WTC11 (cell line): ENCODE results near the gene LPP. TPM values are rescaled to one million over a fixed set of nuclear protein-coding genes. Genes with fewer than 3 reads are reported as not detected.

ENCODE experiments used
- ATAC-seq: fragments of 200-7000 bp; cut with Tn5 transposase; 2 replicates; pipeline ENCODE4 v1.10.0; 2021; ENCODE audit warnings: mild to moderate bottlenecking, moderate library complexity
- CTCF ChIA-PET: fragments of 300-600 bp; sonication (Branson Sonifier 250); formaldehyde crosslinking; loops from one replicate; lab custom pipeline; 2021; ENCODE audit warnings: antibody characterized with exemption; lab: Charles Lee
- POLR2A ChIA-PET: fragments of 350-600 bp; sonication (Branson Sonifier 250); formaldehyde crosslinking; loops from one replicate; lab custom pipeline; 2021; ENCODE audit warnings: antibody characterized with exemption; lab: Charles Lee
- DNase-seq: peaks from one replicate; pipeline ENCODE4 v3.0.0; 2021; ENCODE audit warnings: low spot score
- H3K27ac Mint-ChIP-seq: 2 replicates; pipeline ENCODE4 v1.8.0; 2021; ENCODE audit warnings: mixed read lengths
- H3K27me3 Mint-ChIP-seq: 2 replicates; pipeline ENCODE4 v1.8.0; 2021; ENCODE audit warnings: low read depth, mild to moderate bottlenecking, moderate library complexity, mixed read lengths
- H3K36me3 Mint-ChIP-seq: 2 replicates; pipeline ENCODE4 v1.8.0; 2021; ENCODE audit warnings: mixed read lengths
- H3K4me1 Mint-ChIP-seq: 2 replicates; pipeline ENCODE4 v1.8.0; 2022; ENCODE audit warnings: mixed read lengths
- H3K4me3 Mint-ChIP-seq: 2 replicates; pipeline ENCODE4 v1.8.0; 2021; ENCODE audit warnings: mild to moderate bottlenecking, moderate library complexity, mixed read lengths
- H3K9me3 Mint-ChIP-seq: 2 replicates; pipeline ENCODE4 v1.8.0; 2021; ENCODE audit warnings: mixed read lengths
- ATF1 ChIP-seq: sonication (generic); formaldehyde crosslinking; IDR thresholded peaks from 2 replicates; pipeline ENCODE4 v1.8.1; 2023; ENCODE audit warnings: mild to moderate bottlenecking, moderate library complexity, missing genetic modification reagents
- CREM ChIP-seq: sonication (generic); formaldehyde crosslinking; IDR thresholded peaks from 2 replicates; pipeline ENCODE4 v1.8.1; 2022; ENCODE audit warnings: mild to moderate bottlenecking, missing genetic modification reagents, moderate library complexity
- E2F4 ChIP-seq: sonication (generic); formaldehyde crosslinking; IDR thresholded peaks from 2 replicates; pipeline ENCODE4 v1.8.1; 2022; ENCODE audit warnings: low read depth, mild to moderate bottlenecking, moderate library complexity, missing genetic modification reagents, borderline replicate concordance
- ELF4 ChIP-seq: sonication (generic); formaldehyde crosslinking; IDR thresholded peaks from 2 replicates; pipeline ENCODE4 v1.8.1; 2022; ENCODE audit warnings: low read depth, mild to moderate bottlenecking, moderate library complexity, missing genetic modification reagents
- EMX1 ChIP-seq: fragments of 250-450 bp; sonication (Bioruptor Pico); IDR thresholded peaks from 2 replicates; pipeline ENCODE4 v1.8.0; 2021; ENCODE audit warnings: mild to moderate bottlenecking
- FOXP4 ChIP-seq: sonication (generic); formaldehyde crosslinking; IDR thresholded peaks from 2 replicates; pipeline ENCODE4 v1.8.0; 2022; ENCODE audit warnings: mild to moderate bottlenecking, missing genetic modification reagents
- GTF2I ChIP-seq: fragments of 250-450 bp; sonication (Bioruptor Pico); conservative IDR thresholded peaks from 2 replicates; pipeline ENCODE4 v1.4.0; 2021; ENCODE audit warnings: mild to moderate bottlenecking
- IRF1 ChIP-seq: sonication (generic); formaldehyde crosslinking; IDR thresholded peaks from 2 replicates; pipeline ENCODE4 v1.8.0; 2023; ENCODE audit warnings: missing genetic modification reagents
- MAX ChIP-seq: sonication (generic); formaldehyde crosslinking; IDR thresholded peaks from 2 replicates; pipeline ENCODE4 v1.8.0; 2022; ENCODE audit warnings: mild to moderate bottlenecking, missing genetic modification reagents
- MLX ChIP-seq: sonication (generic); formaldehyde crosslinking; IDR thresholded peaks from 2 replicates; pipeline ENCODE4 v1.8.1; 2023; ENCODE audit warnings: mild to moderate bottlenecking, missing genetic modification reagents, moderate library complexity
- NFYB ChIP-seq: sonication (generic); formaldehyde crosslinking; conservative IDR thresholded peaks from 2 replicates; pipeline ENCODE4 v1.8.0; 2022; ENCODE audit warnings: low read depth, missing genetic modification reagents
- PRRX2 ChIP-seq: fragments of 250-450 bp; sonication (Bioruptor Pico); IDR thresholded peaks from 2 replicates; pipeline ENCODE4 v1.8.0; 2021; ENCODE audit warnings: mild to moderate bottlenecking
- SMAD4 ChIP-seq: sonication (generic); formaldehyde crosslinking; IDR thresholded peaks from 2 replicates; pipeline ENCODE4 v1.8.0; 2022; ENCODE audit warnings: mild to moderate bottlenecking, missing genetic modification reagents
- SOX15 ChIP-seq: fragments of 250-450 bp; sonication (Bioruptor Pico); IDR thresholded peaks from 2 replicates; pipeline ENCODE4 v1.9.0; 2021; ENCODE audit warnings: mild to moderate bottlenecking
- TEAD1 ChIP-seq: sonication (generic); formaldehyde crosslinking; IDR thresholded peaks from 2 replicates; pipeline ENCODE4 v1.8.0; 2022; ENCODE audit warnings: mild to moderate bottlenecking, missing genetic modification reagents
- USF1 ChIP-seq: sonication (generic); formaldehyde crosslinking; IDR thresholded peaks from 2 replicates; pipeline ENCODE4 v1.8.0; 2022; ENCODE audit warnings: mild to moderate bottlenecking, missing genetic modification reagents
- ZNF671 ChIP-seq: fragments of 250-450 bp; sonication (Bioruptor Pico); IDR thresholded peaks from 2 replicates; pipeline ENCODE4 v1.8.0; 2021; ENCODE audit warnings: mild to moderate bottlenecking
- ZSCAN18 ChIP-seq: fragments of 250-450 bp; sonication (Bioruptor Pico); IDR thresholded peaks from 2 replicates; pipeline ENCODE4 v2.1.2; 2022; ENCODE audit warnings: mild to moderate bottlenecking, moderate library complexity
- total RNA-seq: library from RNA; stranded (reverse); gene quantifications from 3 replicates; pipeline ENCODE4 v1.2.3, GENCODE V29; 2021

The LPP gene
- total RNA-seq, 1 experiment from 2014 or later: 49.6 TPM

- Mint-ChIP-seq H3K27me3 (no peaks in the 10 kb centered on the region), H3K4me3 (no peak overlapping the region), H3K27ac (no peak overlapping the region), H3K9me3 (no peaks in the 10 kb centered on the region), H3K36me3 (no peaks in the 10 kb centered on the region), H3K4me1 (no peaks in the 10 kb centered on the region)
- ATAC-seq: no peak
- ChIA-PET POLR2A (no interaction called here), CTCF (no interaction called here)
- TF ChIP-seq ZNF671 (CRISPR knock-in tag) (no peak), ELF4 (CRISPR knock-in tag) (no peak), MAX (CRISPR knock-in tag) (no peak)
- DNase-seq: no peak
Measured at GRCh38 chr3:188826574-188826973, 672.6 kb downstream of the LPP start.

GRCh38 chr3:188827103-188827502, 673.1 kb downstream of the LPP start:
- ChIA-PET POLR2A (no interaction called here), CTCF (no interaction called here)
- Mint-ChIP-seq H3K27me3 (no peaks in the 10 kb centered on the region), H3K4me3 (no peak overlapping the region), H3K9me3 (no peaks in the 10 kb centered on the region), H3K4me1 (no peaks in the 10 kb centered on the region), H3K27ac (no peak overlapping the region), H3K36me3 (no peaks in the 10 kb centered on the region)
- TF ChIP-seq CREM: no peak
- TF ChIP-seq IRF1 (CRISPR knock-in tag): no peak
- TF ChIP-seq ZNF671 (CRISPR knock-in tag): no peak
- TF ChIP-seq MLX (CRISPR knock-in tag): no peak
- TF ChIP-seq SMAD4: no peak
- no peak for TF ChIP-seq EMX1 (CRISPR knock-in tag)
- no peak for ATAC-seq
- no peak for DNase-seq

- Mint-ChIP-seq H3K36me3 (no peaks in the 10 kb centered on the region), H3K27ac (no peak overlapping the region), H3K4me3 (no peak overlapping the region), H3K4me1 (no peaks in the 10 kb centered on the region), H3K9me3 (no peaks in the 10 kb centered on the region), H3K27me3 (no peaks in the 10 kb centered on the region)
- ChIA-PET CTCF (no interaction called here), POLR2A (no interaction called here)
- TF ChIP-seq FOXP4 (CRISPR knock-in tag): no peak
- no peak for TF ChIP-seq USF1 (CRISPR knock-in tag)
- no peak for TF ChIP-seq PRRX2
- TF ChIP-seq ZSCAN18 (CRISPR knock-in tag): no peak
- no peak for TF ChIP-seq E2F4 (CRISPR knock-in tag)
- no peak for TF ChIP-seq TEAD1
- no peak for TF ChIP-seq SOX15 (CRISPR knock-in tag)
- TF ChIP-seq NFYB: no peak
- no peak for TF ChIP-seq ATF1
- TF ChIP-seq GTF2I (CRISPR knock-in tag): no peak
- no peak for TF ChIP-seq ZNF671 (CRISPR knock-in tag)
- no peak for DNase-seq
- no peak for ATAC-seq
Measured at GRCh38 chr3:188827576-188827975, 673.6 kb downstream of the LPP start.
